Neural cell (in vitro differentiated cells): ENCODE measurements around the gene AKR1C1. TPM values are rescaled to one million over a fixed set of nuclear protein-coding genes. Genes with fewer than 3 reads are reported as not detected.

ENCODE experiments used
- H2AFZ ChIP-seq: fragments of 200-600, 300-800 bp; sonication (generic), shearing (Covaris generic); 2 replicates; pipeline ENCODE4 v1.6.0; 2014; ENCODE audit warnings: low read depth, mild to moderate bottlenecking, antibody characterized with exemption, low read length, moderate library complexity
- H3F3A ChIP-seq: fragments of 200-600 bp; shearing (Covaris generic); 2 replicates; pipeline ENCODE4 v1.6.1; 2016; ENCODE audit warnings: mild to moderate bottlenecking, moderate library complexity, mixed read lengths, antibody characterized with exemption, low read length; ENCODE audit not compliant: insufficient read depth, poor library complexity, severe bottlenecking
- H3K27ac ChIP-seq: fragments of 200-600, 300-800 bp; sonication (generic), shearing (Covaris generic); 2 replicates; pipeline ENCODE4 v1.5.1; 2014; ENCODE audit warnings: mild to moderate bottlenecking, low read length, moderate library complexity
- H3K27me3 ChIP-seq: fragments of 300-800, 200-600 bp; sonication (generic), shearing (Covaris generic); 2 replicates; pipeline ENCODE4 v1.6.0; 2014; ENCODE audit warnings: mild to moderate bottlenecking, low read depth, low read length, moderate library complexity; ENCODE audit not compliant: insufficient read depth
- H3K36me3 ChIP-seq: fragments of 300-800, 200-600 bp; sonication (generic), shearing (Covaris generic); 2 replicates; pipeline ENCODE4 v1.5.1; 2014; ENCODE audit warnings: mild to moderate bottlenecking, antibody characterized with exemption, low read length, moderate library complexity; ENCODE audit not compliant: insufficient read depth
- H3K4me2 ChIP-seq: fragments of 300-800, 200-600 bp; sonication (generic), shearing (Covaris generic); 2 replicates; pipeline ENCODE4 v1.6.0; 2014; ENCODE audit warnings: mild to moderate bottlenecking, low read length
- H3K4me3 ChIP-seq: fragments of 300-800, 200-600 bp; sonication (generic), shearing (Covaris generic); 2 replicates; pipeline ENCODE4 v1.5.1; 2014; ENCODE audit warnings: mild to moderate bottlenecking, low read length, moderate library complexity
- H3K79me2 ChIP-seq: fragments of 200-600 bp; shearing (Covaris generic); replicated peaks from 2 replicates; pipeline ENCODE4 v1.6.0; 2014; ENCODE audit warnings: mild to moderate bottlenecking, low read length, moderate library complexity; ENCODE audit not compliant: insufficient read depth
- H3K9ac ChIP-seq: fragments of 300-800, 200-600 bp; sonication (generic), shearing (Covaris generic); 2 replicates; pipeline ENCODE4 v1.6.1; 2016; ENCODE audit warnings: mild to moderate bottlenecking, low read length, mixed read lengths
- H3K9me2 ChIP-seq: fragments of 200-600 bp; shearing (Covaris generic); 2 replicates; pipeline ENCODE4 v1.6.1; 2016; ENCODE audit warnings: mild to moderate bottlenecking, low read length, mixed read lengths; ENCODE audit not compliant: insufficient read depth
- H3K9me3 ChIP-seq: fragments of 200-600, 300-800 bp; sonication (generic), shearing (Covaris generic); 2 replicates; pipeline ENCODE4 v1.6.1; 2016; ENCODE audit warnings: mild to moderate bottlenecking, mixed run types, low read length, moderate library complexity, mixed read lengths
- H4K20me1 ChIP-seq: fragments of 200-600 bp; shearing (Covaris generic); 2 replicates; pipeline ENCODE4 v1.6.1; 2016; ENCODE audit warnings: mild to moderate bottlenecking, mixed run types; ENCODE audit not compliant: insufficient read depth
- EP300 ChIP-seq: fragments of 450-650 bp; conservative IDR thresholded peaks from 2 replicates; pipeline ENCODE4 v1.6.1; 2014; ENCODE audit warnings: antibody characterized with exemption, mild to moderate bottlenecking, moderate library complexity; ENCODE audit not compliant: poor library complexity, severe bottlenecking
- EZH2 ChIP-seq: fragments of 200-600, 300-800 bp; shearing (Covaris generic), sonication (generic); IDR thresholded peaks from 2 replicates; pipeline ENCODE4 v1.6.1; 2014; ENCODE audit warnings: antibody characterized with exemption, low read length, borderline replicate concordance, mild to moderate bottlenecking; ENCODE audit not compliant: insufficient read depth, poor library complexity, severe bottlenecking
- MXI1 ChIP-seq: fragments of 450-650 bp; conservative IDR thresholded peaks from 2 replicates; pipeline ENCODE4 v1.6.1; 2014; ENCODE audit warnings: antibody characterized with exemption, mild to moderate bottlenecking; ENCODE audit not compliant: poor library complexity, severe bottlenecking
- POLR2AphosphoS5 ChIP-seq: IDR thresholded peaks from 2 replicates; pipeline ENCODE4 v1.6.1; 2012
- RAD21 ChIP-seq: fragments of 450-650 bp; conservative IDR thresholded peaks from 2 replicates; pipeline ENCODE4 v1.6.1; 2014; ENCODE audit warnings: antibody characterized with exemption, mild to moderate bottlenecking, moderate library complexity
- SMC3 ChIP-seq: fragments of 450-650 bp; conservative IDR thresholded peaks from 2 replicates; pipeline ENCODE4 v1.6.1; 2014; ENCODE audit warnings: antibody characterized with exemption, mild to moderate bottlenecking, moderate library complexity; ENCODE audit not compliant: poor library complexity
- TAF1 ChIP-seq: IDR thresholded peaks from 2 replicates; pipeline ENCODE4 v1.6.1; 2012; ENCODE audit warnings: low read depth
- polyA plus RNA-seq: library from polyadenylated mRNA; depleted of rRNA; stranded (reverse); fragments of >200 nt; gene quantifications from 2 replicates; pipeline ENCODE4 v1.2.3, GENCODE V29; 2014
- TF ChIP-seq, protein P1 (sequence below): IDR thresholded peaks from 2 replicates; pipeline ENCODE4 v1.6.1; 2012; ENCODE audit warnings: borderline replicate concordance
- TF ChIP-seq, protein P2 (sequence below): fragments of 450-650 bp; IDR thresholded peaks from 2 replicates; pipeline ENCODE4 v1.5.1; 2014; ENCODE audit warnings: antibody characterized with exemption, mild to moderate bottlenecking, moderate library complexity; ENCODE audit not compliant: poor library complexity, severe bottlenecking

Gene AKR1C1
- polyA plus RNA-seq, 1 donor from 2014 or later = 183 TPM

DNA sequence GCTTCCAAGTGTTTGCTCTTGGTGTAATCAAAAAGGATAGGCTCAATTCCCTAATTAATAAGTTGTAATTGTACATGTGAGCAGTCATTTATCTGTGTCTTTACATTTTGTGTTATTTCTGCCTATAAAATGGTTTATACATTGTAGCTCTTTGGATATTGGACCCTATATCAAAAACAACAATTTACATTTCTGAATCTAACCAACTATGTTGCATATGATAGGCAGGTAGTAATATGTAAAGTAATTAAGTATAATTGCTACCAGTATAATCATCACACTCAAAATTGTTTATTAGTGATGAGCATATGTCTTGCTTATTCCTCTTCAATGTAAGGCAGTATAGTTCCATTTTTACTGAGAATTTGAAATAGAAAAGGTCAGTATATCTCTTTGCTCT, 13.8 kb downstream of the AKR1C1 start:
- no peaks in the 10 kb centered on the region for H3K9me2 ChIP-seq
- no peak overlapping the region for H3K27ac ChIP-seq
- no peaks in the 10 kb centered on the region for H3K27me3 ChIP-seq

DNA sequence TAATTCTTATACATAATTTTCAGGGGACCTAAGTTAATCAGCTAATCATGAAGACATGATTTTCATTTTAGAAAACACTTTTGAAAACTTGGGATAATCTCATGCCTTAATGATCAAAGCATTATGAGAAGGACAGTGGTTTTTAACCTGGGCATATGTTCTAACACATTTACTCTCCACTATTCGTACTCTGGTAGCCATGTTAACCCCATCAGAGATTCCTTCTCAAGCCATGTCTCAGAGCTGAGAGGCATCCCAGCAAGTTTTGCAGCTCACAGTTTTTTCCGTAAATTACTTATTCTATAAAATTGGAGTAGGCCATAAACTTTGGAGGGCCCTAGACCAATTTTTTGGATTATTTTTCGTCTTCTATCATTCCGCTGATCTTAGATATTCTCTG, 15.7 kb downstream of the AKR1C1 start:
- Histone ChIP-seq H3K4me3 (no peak overlapping the region), H3F3A (no peaks in the 10 kb centered on the region), H3K27me3 (no peaks in the 10 kb centered on the region), H3K9me3 (no peaks in the 10 kb centered on the region), H3K36me3 (no peaks in the 10 kb centered on the region), H3K4me2 (no peak overlapping the region), H3K27ac (no peak overlapping the region), H2AFZ (no peak overlapping the region), H3K79me2 (no peaks in the 10 kb centered on the region), H4K20me1 (no peaks in the 10 kb centered on the region), H3K9me2 (no peaks in the 10 kb centered on the region), H3K9ac (no peak overlapping the region)
- TF ChIP-seq RAD21 (no peak), TAF1 (no peak), EZH2 (no peak), POLR2AphosphoS5 (no peak), EP300 (no peak), MXI1 (no peak), SMC3 (no peak)
- TF ChIP-seq, protein P1, sequence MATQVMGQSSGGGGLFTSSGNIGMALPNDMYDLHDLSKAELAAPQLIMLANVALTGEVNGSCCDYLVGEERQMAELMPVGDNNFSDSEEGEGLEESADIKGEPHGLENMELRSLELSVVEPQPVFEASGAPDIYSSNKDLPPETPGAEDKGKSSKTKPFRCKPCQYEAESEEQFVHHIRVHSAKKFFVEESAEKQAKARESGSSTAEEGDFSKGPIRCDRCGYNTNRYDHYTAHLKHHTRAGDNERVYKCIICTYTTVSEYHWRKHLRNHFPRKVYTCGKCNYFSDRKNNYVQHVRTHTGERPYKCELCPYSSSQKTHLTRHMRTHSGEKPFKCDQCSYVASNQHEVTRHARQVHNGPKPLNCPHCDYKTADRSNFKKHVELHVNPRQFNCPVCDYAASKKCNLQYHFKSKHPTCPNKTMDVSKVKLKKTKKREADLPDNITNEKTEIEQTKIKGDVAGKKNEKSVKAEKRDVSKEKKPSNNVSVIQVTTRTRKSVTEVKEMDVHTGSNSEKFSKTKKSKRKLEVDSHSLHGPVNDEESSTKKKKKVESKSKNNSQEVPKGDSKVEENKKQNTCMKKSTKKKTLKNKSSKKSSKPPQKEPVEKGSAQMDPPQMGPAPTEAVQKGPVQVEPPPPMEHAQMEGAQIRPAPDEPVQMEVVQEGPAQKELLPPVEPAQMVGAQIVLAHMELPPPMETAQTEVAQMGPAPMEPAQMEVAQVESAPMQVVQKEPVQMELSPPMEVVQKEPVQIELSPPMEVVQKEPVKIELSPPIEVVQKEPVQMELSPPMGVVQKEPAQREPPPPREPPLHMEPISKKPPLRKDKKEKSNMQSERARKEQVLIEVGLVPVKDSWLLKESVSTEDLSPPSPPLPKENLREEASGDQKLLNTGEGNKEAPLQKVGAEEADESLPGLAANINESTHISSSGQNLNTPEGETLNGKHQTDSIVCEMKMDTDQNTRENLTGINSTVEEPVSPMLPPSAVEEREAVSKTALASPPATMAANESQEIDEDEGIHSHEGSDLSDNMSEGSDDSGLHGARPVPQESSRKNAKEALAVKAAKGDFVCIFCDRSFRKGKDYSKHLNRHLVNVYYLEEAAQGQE = no peak
- TF ChIP-seq, protein P2, sequence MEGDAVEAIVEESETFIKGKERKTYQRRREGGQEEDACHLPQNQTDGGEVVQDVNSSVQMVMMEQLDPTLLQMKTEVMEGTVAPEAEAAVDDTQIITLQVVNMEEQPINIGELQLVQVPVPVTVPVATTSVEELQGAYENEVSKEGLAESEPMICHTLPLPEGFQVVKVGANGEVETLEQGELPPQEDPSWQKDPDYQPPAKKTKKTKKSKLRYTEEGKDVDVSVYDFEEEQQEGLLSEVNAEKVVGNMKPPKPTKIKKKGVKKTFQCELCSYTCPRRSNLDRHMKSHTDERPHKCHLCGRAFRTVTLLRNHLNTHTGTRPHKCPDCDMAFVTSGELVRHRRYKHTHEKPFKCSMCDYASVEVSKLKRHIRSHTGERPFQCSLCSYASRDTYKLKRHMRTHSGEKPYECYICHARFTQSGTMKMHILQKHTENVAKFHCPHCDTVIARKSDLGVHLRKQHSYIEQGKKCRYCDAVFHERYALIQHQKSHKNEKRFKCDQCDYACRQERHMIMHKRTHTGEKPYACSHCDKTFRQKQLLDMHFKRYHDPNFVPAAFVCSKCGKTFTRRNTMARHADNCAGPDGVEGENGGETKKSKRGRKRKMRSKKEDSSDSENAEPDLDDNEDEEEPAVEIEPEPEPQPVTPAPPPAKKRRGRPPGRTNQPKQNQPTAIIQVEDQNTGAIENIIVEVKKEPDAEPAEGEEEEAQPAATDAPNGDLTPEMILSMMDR = no peak

More for the DNA sequence above, 13.8 kb downstream of the AKR1C1 start:
- no peaks in the 10 kb centered on the region for H3K79me2 ChIP-seq
- no peak for TF ChIP-seq TAF1
- TF ChIP-seq POLR2AphosphoS5 = no peak
- no peaks in the 10 kb centered on the region for H4K20me1 ChIP-seq
- H2AFZ ChIP-seq = no peak overlapping the region
- H3K36me3 ChIP-seq = no peaks in the 10 kb centered on the region
- no peak overlapping the region for H3K4me3 ChIP-seq
- no peak overlapping the region for H3K4me2 ChIP-seq
- H3F3A ChIP-seq = no peaks in the 10 kb centered on the region
- no peaks in the 10 kb centered on the region for H3K9me3 ChIP-seq
- no peak overlapping the region for H3K9ac ChIP-seq

DNA sequence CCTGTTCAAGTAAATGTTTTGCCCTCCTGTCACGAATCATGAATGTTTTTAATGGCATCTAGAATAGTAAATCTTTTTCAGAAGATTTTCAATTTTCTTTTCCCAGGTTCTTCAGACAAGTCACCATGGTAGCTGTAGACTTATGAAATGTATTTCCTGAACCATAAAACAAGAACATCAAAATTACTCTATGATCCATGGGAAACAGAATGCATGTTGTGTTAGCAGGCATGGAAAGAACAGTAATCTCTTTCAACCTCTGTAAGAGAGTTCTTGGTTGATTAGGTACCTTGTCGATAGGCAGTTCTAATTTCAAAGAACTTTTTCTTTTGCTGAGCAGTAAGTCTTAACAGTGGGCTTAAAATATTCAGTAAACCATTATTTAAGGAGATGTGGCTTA, 17.6 kb downstream of the AKR1C1 start:
- Histone ChIP-seq H3K9ac (no peak overlapping the region), H3K9me2 (no peaks in the 10 kb centered on the region), H3K9me3 (no peaks in the 10 kb centered on the region), H3K27me3 (no peaks in the 10 kb centered on the region), H3K4me2 (no peak overlapping the region), H3K4me3 (no peak overlapping the region), H3K27ac (no peak overlapping the region), H4K20me1 (no peaks in the 10 kb centered on the region), H3F3A (no peaks in the 10 kb centered on the region), H3K79me2 (no peaks in the 10 kb centered on the region), H2AFZ (no peak overlapping the region), H3K36me3 (no peaks in the 10 kb centered on the region)
- TF ChIP-seq EZH2 = no peak
- TF ChIP-seq MXI1 = no peak
- no peak for TF ChIP-seq RAD21
